IPS-NIHi7 (cell line): ENCODE results near the gene ERP44.
"Not testable (repeated sequence)": the region's sequence is repeated elsewhere in the genome, so short reads cannot be mapped to it uniquely, and the experiment has no call there.

ENCODE experiments used
- DNase-seq: peaks from one replicate; pipeline ENCODE4 v3.0.0; 2012; ENCODE audit warnings: mixed read lengths; ENCODE audit errors: extremely low spot score

ERP44 gene

DNA sequence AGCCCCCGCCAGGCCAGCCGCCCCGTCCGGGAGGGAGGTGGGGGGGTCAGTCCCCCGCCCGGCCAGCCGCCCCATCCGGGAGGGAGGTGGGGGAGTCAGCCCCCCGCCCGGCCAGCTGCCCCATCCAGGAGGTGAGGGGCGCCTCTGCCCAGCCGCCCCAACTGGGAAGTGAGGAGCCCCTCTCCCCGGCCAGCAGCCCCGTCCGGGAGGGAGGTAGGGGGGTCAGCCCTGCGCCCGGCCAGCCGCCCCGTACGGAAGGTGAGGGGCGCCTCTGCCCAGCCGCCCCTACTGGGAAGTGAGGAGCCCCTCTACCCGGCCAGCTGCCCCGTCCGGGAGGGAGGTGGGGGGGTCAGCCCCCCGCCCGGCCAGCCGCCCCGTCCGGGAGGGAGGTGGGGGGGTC, 30.8 kb downstream of the ERP44 start:
- not testable (repeated sequence) for DNase-seq

DNA sequence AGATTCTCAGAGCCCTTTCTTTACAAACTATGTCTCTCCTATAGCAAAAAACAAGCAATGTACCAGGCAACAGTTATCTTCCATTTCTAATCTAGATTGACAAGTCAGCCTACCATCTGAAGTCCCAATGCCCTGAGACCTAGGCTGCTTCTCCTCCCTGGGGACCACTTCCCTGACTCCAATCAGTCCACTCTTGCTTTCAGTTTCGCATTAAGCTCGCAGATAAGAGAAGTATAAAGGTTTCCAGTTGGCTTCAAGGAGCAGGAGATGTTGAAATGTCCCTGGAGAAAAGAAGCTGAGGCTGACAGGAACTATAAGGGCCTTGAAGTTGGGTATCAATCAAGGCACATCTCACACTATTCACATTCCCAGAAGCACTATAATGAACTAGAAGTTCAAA, 32.3 kb downstream of the ERP44 start:
- DNase-seq: no peak

DNA sequence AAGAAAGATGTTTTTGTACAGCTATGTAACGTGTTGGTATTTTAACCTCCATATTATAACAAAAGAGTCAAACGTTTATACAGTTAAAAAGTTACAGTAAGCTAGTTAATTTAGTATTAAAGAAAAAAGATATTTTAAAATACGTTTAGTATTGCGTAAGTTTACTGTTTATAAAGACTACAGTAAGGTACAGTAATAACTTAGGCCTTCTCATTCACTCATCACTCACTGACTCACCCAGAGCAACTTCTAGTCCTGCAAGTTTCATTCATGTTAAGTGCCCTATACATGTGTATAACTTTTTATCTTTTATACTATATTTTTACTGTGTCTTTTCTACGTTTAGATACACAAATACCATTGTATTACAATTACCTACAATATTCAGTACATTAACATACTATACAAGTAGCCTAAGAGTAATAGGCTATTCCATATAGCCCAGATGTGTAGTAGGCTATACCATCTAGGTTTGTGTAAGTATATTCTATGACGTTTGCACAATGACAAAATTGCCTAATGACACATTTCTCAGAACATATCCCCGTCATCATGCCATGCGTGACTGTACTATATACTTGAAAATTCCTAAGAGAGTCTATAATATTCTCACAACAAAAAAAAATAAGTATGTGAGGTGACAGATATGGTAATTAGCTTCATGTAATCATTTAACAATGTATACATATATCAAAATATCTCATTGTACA, 33.8 kb downstream of the ERP44 start:
- no peak for DNase-seq

DNA sequence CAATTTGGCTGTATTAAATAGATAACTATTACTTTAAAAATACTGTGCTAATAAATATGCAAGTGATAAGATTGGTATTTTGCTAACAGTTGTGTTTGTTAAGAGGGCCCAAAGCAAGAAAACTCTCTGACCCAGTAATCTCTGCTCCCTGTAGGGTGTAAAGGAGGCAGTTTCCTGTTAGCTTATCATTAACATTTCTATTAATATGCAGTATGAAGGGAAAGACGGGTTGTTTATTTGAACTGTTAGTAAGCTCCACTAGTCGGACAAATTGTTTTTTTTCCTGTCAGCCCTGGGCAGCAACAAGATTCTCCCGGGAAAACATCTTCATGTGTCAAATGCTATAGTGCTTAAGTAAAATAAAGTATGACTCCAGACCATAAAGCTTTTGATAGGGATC, 35.6 kb downstream of the ERP44 start:
- DNase-seq: peak; percentile 11

DNA sequence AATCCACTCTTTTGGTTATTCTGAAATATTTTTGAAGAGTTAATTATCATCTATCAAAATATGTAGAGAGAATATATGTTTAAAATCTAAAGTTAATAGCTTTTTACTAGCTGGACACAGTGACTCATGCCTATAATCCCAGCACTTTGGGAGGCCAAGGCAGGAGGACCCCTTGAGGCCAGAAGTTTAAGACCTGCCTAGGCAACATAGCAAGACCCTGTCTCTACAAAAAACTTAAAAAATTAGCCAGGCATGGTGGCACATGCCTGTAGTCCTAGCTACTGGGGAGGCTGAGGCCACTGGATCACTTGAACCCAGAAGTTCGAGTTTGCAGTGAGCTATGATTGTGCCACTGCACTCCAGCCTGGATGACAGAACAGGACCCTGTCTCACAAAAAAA, 36.1 kb downstream of the ERP44 start:
- DNase-seq: not testable (repeated sequence)

DNA sequence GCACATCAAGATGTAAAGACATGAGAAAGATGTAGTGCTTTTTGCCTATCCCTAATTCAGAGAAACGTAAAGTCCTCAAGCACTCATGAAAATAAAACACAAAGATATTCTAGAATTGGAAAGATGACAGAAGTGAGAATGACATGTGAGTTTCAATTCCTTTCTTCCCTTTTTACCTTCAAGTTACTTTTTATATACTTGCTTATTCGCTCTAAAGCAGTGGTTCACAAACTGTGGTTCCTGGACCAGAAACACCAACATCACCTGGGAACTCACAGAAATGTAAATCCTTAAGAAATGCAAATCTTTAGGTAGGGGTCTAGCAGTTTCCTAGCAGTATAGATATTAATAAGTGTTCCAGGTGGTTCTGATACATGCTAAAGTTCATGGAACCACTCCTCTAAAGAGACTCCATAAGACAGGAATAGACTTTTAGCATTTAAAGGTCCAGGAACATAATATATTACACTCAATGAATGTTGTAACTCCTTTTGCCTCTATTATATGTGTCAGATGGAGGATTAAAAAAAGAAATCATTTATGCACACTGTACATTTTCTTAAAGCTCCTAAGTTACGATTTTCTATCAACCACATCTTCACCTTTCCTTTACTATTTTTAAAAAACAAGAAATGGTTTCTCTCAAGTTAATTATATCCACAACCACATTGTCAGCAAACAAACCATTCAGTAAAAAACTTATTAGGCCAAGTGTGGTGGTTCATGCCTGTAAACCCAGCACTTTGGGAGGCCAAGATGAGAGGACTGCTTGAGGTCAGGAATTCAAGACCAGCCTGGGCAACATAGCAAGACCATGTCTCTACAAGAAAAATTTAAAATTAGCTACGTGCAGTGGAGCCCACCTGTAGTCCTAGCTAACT, 39.9 kb downstream of the ERP44 start:
- no peak for DNase-seq

DNA sequence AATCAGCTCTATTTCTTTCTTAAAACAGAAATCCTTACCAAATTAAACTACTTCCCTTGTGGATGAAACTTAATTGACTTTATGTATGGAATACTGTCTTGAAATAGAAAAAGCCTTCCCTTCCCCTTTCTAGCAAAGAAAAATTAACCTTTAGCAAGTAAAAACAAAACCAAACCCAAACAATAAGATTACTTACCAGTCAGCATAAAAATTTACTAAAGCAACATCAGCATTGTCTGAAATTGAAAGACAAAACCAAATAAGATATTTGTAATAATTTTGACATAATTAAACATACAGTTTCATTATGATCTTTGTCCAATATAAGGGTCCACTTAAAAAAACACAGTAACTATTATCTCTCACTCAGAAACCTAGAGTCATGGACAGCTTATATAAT, 41.2 kb downstream of the ERP44 start:
- no peak for DNase-seq

DNA sequence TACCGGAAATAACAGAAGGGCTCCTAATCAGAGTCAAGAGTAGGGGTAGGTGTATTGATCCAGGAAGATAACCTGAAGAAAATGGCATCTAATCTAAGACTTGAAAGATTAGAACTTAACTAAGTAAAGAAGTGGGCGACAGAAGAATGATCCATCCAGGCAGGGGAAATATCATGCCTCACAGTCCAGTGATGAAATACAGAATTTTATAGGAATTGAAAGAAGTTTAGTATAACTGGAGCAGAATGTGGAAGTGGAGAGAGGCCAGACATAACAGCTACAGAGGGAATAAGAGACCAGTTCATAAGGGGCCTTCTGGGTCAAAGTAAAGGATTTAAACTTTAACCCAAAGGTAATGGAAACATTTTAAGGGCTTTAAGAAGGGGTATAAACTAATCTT, 42.2 kb downstream of the ERP44 start:
- no peak for DNase-seq

DNA sequence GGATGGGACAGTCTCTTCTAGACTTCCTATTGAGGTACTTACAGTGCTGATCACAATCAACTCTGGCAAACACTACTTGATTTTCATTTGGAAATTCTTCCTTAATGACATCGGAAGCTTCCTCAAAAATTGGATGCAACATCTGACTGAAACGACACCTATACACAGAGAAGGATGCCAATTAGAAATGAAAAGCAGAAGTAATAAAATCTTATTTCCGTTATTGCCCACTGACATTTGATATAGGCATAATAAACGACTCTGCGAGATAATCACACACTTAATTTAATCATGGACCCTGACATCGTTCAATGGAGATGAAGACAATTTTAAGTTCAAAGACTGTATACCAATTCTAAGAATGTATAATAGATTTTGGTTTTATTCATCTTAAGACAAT, 46.4 kb downstream of the ERP44 start:
- DNase-seq: no peak

DNA sequence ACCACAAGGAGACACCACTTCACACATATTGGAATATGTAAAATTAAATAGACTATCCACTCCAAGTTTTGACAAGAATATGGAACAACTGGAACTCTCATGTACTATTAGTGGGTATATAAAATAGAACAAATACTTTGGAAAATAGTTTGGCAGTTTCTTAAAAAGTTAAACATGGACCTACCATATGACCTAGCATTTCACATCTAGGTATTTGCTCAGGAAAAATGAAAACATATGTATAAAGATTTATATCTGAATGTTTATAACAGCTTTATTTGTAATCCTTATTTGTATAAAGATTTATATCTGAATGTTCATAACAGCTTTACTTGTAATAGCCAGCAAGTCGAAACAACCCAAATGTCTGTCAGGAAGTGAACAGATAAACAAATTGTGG, 49.2 kb downstream of the ERP44 start:
- DNase-seq: no peak

DNA sequence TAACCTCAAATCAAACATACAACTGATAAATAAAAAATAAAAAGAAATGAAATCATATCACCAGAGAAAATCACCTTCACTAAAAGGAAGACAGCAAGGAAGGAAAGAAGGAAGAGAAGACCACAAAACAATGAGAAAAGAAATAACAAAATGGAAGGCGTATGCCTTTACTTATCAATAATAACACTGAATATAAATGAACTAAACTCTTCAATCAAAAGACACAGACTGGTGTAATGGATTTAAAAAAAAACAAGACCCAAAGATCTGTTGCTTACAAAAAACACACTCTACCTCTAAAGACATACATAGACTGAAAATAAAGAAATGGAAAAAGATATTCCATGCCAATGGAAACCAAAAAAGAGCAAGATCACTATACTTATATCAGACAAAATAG, 60.3 kb downstream of the ERP44 start:
- no peak for DNase-seq

DNA sequence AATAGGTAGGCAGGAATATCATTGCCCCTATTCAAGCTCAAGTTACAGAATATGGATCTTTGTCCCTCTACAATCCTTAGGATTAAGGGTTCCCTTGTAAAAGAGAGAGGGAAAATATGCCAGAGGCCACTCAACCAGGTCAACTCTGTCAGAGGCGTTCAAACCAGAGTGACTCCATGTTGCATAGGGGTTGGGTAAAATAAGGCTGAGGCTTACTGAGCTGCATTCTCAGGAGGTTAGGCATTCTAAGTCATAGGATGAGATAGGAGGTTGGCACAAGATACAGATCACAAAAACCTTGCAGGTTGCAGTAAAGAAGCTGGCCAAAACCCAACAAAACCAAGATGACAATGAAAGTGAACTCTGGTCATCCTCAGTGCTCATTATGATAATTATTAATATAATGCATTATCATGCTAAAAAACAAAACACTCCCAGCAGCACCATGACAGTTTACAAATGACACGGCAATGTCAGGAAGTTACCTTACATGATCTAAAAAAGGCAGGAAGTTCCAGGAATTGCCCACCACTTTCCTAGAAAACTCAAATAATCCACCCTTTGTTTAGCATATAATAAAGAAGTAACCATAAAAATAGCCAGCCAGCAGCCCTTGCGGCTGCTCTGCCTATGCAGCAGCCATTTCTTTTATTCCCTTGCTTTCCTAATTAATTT, 64.8 kb downstream of the ERP44 start:
- DNase-seq: no peak

DNA sequence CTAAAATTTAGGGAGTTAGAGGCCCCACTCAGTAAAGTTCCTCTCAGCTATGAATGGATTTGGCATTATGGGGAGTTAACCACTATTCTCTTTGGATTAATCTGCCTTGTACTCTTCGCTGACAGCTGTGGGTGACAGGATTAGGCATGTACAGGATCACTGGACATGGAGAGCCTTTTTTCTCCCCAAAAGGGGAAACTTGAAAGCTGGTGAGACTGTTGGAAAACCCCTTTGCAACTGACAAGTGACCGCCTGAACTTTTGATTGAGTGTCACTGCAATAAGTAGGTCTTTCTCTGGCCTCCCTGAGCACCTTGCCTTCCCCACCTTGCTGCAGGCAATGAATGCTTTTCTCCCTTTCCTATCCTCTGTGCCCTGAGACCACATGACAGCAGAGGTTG, 68.3 kb downstream of the ERP44 start:
- DNase-seq: no peak

DNA sequence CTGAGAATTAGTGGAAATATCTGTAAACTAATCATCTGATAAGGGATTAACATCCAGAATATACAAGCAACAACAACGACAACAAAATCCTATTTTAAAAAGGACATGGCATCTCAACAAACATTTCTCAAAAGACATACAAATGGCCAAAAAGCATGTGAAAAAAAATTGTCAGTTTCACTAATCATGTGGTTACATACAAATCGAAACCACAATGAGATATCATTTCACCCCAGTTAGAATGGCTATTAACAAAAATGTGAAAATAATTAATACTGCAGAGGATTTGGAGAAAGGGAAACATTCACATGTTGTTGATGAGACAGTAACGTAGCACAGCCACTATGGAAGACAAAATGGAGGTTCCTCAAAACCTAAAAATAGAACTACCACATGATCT, 69.5 kb downstream of the ERP44 start:
- DNase-seq: no peak

DNA sequence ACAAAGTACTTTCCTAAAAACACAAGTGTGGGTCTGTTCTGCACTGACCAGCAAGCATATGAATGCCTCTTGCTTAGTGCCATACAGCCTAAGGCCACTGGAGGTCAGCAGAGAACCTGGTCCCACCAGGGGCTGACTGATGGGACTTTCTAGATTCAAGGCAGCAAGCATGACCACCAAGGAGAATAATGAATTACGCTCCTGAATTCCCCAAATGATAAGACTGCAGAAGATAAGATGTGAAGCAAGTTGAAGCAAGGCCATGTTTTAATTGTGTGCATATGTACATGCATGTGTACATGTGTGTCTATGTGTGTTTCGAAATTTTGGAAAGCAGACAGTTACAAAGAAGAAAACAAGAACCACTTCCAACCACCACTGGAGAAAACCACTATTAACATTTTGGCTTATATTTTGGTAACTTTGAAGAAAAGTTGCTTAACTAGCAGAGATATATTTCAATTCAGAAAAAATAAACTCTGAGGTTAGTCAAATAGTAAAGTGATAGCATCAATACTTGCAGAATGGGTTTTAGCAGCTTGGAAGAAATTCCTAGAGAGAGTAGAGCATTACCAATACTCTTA, 70.5 kb downstream of the ERP44 start:
- peak; percentile 85 for DNase-seq

DNA sequence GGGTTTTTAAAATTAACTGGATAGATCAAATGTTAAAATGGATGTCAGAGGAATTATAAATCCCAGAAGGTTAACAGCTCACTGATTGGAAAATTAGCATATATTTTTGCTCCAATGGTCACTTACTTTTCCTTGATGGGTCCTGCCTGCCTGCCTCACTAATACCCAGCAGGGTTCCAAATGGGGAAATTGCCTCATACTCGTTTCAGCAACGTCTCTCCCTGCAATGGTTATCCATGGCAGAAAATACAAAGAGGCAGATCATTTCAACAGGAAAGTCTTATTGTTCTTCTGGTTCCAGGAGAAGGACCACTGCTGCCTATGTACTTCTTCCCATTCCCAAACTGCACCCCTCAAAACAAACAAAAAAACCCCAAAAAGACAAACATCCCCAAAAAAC, 71.3 kb downstream of the ERP44 start:
- DNase-seq: no peak

DNA sequence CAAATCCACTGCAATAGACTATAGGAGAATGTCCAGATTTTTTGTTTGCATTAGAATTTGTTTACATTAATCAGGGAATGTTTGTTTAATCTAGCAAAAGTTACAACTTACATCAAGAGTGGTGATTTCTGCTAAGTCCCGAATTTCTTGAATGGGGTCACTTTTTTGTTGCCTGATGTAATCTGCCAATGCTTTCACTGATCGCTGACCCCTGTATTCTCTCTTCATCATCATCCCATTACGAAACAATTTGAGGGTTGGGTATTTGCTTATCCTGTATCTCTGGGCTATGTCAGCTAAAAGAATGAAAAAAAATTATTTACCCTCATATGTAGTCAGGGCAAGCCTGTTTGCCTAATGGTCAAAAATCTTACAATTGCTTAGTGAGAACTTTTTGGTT, 76.9 kb downstream of the ERP44 start:
- no peak for DNase-seq

DNA sequence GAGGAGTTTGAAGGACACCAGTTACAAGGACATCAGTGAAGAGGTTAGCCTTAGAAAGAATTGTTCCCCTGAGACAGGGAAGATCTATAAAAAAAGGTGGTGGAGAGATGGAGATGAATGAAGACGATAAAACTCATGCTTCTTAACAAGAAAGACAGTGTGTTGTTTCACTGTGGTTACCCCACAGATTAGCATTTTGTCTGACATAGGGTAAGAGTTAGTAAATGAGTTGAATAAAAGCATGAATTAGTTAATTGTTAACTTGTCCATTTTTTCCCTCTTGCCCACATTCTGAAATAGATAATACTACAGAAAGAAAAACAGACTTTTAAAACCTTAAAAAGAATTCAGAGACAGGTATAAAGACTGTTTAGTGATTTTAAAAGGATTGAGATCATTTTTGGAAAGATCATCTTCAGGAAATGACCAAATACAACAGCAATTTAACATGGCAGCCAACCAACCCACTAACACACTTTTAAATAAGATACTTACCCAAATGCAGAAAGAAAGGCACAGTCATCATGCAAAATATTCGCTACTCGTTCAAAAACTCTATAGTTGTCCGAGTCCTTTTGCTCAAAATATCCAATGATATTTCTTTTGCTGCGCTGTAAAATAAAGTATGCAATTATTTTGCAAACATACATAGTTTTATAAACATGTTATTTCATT, 78.5 kb downstream of the ERP44 start:
- DNase-seq: no peak

DNA sequence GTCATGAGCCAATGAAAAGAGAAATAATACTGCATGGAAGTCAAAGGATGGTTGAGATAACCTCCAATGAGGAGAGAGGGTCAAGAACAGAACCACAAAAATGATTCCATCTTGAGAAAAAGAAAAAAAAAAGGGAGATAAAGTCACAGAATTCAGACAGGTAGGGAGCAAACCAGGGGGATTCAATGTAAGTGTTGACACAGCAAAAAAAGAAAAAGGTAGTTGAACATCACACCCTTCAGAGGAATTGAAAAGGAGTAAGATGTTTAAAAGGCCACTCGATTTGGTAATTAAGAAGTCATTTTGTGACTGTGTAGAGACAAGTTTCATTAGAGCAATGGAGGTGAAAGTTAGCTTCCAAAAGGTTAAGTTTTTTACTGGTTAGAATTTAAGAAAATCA, 79.3 kb downstream of the ERP44 start:
- no peak for DNase-seq

DNA sequence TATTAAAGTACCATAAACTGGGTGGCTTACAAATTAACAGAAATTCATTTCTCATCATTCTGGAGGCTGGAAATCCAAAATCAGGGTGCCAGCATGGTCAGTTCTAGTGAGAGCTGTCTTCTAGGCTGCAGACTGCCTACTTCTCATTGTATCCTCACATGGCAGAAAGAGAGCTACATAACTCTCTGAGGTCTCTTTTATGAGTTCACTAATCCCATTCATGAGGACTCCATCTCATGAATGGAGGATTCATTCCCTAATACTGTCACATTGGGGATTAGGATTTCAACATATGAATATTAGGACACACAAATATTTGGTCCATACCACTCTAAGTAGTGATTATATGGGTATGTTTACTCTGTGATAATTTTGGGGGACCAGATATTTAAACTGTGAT, 84.0 kb downstream of the ERP44 start:
- no peak for DNase-seq

DNA sequence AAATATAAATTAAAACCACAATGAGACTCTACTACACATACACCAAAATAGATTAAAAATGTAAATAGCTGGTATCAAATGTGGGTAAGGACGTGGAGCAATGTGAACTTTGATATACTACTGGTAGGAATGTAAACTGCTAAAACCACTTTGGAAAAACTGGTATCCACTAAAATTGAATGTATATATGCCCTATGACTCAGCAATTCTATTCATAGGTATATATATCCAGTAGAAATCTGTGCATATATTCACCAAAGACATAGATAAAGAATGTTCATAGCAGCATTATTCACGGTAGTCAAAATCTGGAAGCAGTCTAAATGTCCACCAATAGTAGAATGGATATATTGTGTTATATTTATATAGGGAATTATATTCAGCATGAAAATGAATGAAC, 85.2 kb downstream of the ERP44 start:
- DNase-seq: no peak

DNA sequence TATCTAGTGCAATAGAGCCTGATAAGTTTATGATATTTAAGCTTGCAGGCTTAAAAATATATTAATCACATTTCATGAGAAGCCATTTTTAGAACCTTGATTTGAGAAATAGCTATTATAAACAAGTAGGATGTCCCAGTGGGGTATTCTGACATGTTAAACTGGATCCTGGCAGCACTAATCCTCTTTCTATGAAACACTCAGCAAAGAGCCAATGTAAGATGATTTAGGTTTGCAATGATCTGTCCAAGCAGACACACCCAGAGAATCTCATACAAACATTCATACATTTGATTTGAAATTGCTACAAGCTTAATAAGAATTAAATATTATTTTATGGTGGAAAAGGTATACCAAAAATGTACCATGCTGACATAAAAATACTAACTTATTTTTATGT, 86.5 kb downstream of the ERP44 start:
- DNase-seq: no peak
